MCF 10A (cell line): ENCODE results near the gene ZNF648. TPM values are rescaled to one million over a fixed set of nuclear protein-coding genes. Genes with fewer than 3 reads are reported as not detected.
"Not testable (repeated sequence)": the region's sequence is repeated elsewhere in the genome, so short reads cannot be mapped to it uniquely, and the experiment has no call there.

Experiments used
- BruUV-seq: library from RNA; stranded (reverse); fragments of 400-500 nt; replicated peaks from 2 replicates; lab custom pipeline; 2021; lab: Mats Ljungman, UMichigan
- CTCF ChIA-PET: fragments of 300-600 bp; sonication (Branson Sonifier 250); formaldehyde crosslinking; extraction: SDS; loops from one replicate; lab custom pipeline; 2021; ENCODE audit warnings: antibody characterized with exemption, inconsistent platforms; lab: Yijun Ruan, JAX
- POLR2A ChIA-PET: fragments of 300-600, 350-650 bp; sonication (Branson Sonifier 250); formaldehyde crosslinking; extraction: SDS; loops from one replicate; lab custom pipeline; 2020; ENCODE audit warnings: antibody characterized with exemption, inconsistent platforms; lab: Yijun Ruan, JAX
- DNase-seq: peaks from one replicate; pipeline ENCODE4 v3.0.0-alpha.2; 2018; ENCODE audit not compliant: unreplicated experiment
- H3K27ac Mint-ChIP-seq: one replicate; pipeline ENCODE4 v1.8.0; 2022; ENCODE audit warnings: mild to moderate bottlenecking, low read depth, mixed read lengths; ENCODE audit not compliant: unreplicated experiment
- H3K27me3 Mint-ChIP-seq: one replicate; pipeline ENCODE4 v1.8.0; 2022; ENCODE audit warnings: mixed read lengths; ENCODE audit not compliant: insufficient read depth, unreplicated experiment
- H3K36me3 Mint-ChIP-seq: one replicate; pipeline ENCODE4 v1.8.0; 2022; ENCODE audit warnings: mild to moderate bottlenecking, moderate library complexity, mixed read lengths; ENCODE audit not compliant: insufficient read depth, unreplicated experiment
- H3K4me1 Mint-ChIP-seq: one replicate; pipeline ENCODE4 v1.8.0; 2022; ENCODE audit warnings: mixed read lengths; ENCODE audit not compliant: insufficient read depth, unreplicated experiment
- H3K4me3 Mint-ChIP-seq: one replicate; pipeline ENCODE4 v1.8.0; 2022; ENCODE audit warnings: mild to moderate bottlenecking, moderate library complexity, mixed read lengths; ENCODE audit not compliant: unreplicated experiment
- H3K9me3 Mint-ChIP-seq: one replicate; pipeline ENCODE4 v1.8.0; 2022; ENCODE audit warnings: mixed read lengths; ENCODE audit not compliant: unreplicated experiment
- intact Hi-C: fragments of 100-400 bp; cut with micrococcal nuclease; formaldehyde crosslinking; loops from 2 replicates; pipeline ENCODE4 v1.14.1; 2022
- total RNA-seq: library from RNA; stranded (reverse); gene quantifications from 2 replicates; pipeline ENCODE4 v1.2.3, GENCODE V29; 2022
- TF ChIP-seq, protein P1 (sequence below): fragments of 200-600 bp; IDR thresholded peaks from one replicate; pipeline ENCODE4 v1.8.0; 2022; ENCODE audit warnings: antibody characterized with exemption, mild to moderate bottlenecking; ENCODE audit not compliant: unreplicated experiment

ZNF648 gene
- total RNA-seq, 1 experiment from 2014 or later = not detected

DNA sequence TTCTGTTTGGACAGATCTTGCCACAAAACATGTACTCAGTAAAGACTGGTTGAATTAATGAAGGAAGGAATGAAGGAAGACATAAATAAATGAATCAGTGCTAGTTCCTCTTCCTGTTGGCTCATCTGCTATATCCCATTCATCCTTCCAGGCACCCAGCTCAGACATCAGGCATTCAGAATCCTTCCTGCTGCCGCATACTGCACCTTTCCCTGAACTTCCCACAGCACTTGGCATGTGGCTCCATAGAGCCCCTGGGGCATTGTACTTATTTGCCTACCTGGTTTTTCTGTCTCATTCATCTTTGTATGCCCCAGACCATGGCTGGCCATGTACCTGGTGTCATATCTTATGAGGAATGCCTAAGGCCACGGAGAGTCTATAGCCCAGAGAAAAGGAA lies 34.4 kb upstream of the ZNF648 start:
- CTCF ChIA-PET = interaction anchor here (0.7 to 2.4 kb wide), 5 partner anchors 11 to 504 kb away, joined by 3 to 15 read pairs (median 4); no protein-coding TSS in a partner anchor
- H3K27ac Mint-ChIP-seq = no peak overlapping the region
- no peak overlapping the region for H3K4me3 Mint-ChIP-seq
- DNase-seq = no peak
- H3K27me3 Mint-ChIP-seq = no peaks in the 10 kb centered on the region
- no peaks in the 10 kb centered on the region for H3K9me3 Mint-ChIP-seq
- H3K4me1 Mint-ChIP-seq = no peaks in the 10 kb centered on the region
- POLR2A ChIA-PET = interaction anchor here (0.9 to 1.4 kb wide), 2 partner anchors 46 to 301 kb away, joined by 3 to 7 read pairs; no protein-coding TSS in a partner anchor
- BruUV-seq = no TSS peak
- TF ChIP-seq, protein P1, sequence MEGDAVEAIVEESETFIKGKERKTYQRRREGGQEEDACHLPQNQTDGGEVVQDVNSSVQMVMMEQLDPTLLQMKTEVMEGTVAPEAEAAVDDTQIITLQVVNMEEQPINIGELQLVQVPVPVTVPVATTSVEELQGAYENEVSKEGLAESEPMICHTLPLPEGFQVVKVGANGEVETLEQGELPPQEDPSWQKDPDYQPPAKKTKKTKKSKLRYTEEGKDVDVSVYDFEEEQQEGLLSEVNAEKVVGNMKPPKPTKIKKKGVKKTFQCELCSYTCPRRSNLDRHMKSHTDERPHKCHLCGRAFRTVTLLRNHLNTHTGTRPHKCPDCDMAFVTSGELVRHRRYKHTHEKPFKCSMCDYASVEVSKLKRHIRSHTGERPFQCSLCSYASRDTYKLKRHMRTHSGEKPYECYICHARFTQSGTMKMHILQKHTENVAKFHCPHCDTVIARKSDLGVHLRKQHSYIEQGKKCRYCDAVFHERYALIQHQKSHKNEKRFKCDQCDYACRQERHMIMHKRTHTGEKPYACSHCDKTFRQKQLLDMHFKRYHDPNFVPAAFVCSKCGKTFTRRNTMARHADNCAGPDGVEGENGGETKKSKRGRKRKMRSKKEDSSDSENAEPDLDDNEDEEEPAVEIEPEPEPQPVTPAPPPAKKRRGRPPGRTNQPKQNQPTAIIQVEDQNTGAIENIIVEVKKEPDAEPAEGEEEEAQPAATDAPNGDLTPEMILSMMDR = no peak
- no peaks in the 10 kb centered on the region for H3K36me3 Mint-ChIP-seq
- intact Hi-C loops = no loop called here

DNA sequence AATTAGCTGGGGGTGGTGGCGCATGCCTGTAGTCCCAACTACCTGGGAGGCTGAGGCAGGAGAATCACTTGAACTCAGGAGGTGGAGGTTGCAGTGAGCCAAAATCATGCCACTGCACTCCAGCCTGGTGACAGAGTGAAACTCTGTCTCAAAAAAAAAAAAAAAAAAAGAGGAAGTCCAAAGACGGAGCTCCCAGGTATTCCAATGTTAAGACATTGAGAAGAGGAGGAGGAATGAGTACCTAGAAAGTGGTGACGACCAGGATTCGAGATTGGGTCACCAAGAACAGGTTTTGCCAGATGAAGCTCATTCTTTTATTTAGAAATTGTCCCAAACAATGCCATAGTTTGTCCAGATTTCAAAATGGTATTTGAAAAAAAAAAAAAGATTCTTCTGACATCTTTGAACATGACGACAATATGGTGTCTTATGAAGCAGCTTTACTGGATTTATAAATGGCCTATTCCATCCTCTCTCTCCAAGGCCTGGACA lies 33.0 kb upstream of the ZNF648 start:
- intact Hi-C loops, H3K4me3 Mint-ChIP-seq, H3K9me3 Mint-ChIP-seq, H3K27ac Mint-ChIP-seq, DNase-seq, H3K36me3 Mint-ChIP-seq, H3K27me3 Mint-ChIP-seq, BruUV-seq, H3K4me1 Mint-ChIP-seq: not testable (repeated sequence)
- CTCF ChIA-PET = interaction anchor here (0.6 to 2.4 kb wide), 10 partner anchors 10 to 307 kb away, joined by 3 to 15 read pairs (median 4); no protein-coding TSS in a partner anchor
- POLR2A ChIA-PET = interaction anchor here (0.6 to 1.4 kb wide), 4 partner anchors 13 to 336 kb away, joined by 3 to 7 read pairs (median 4); no protein-coding TSS in a partner anchor

DNA sequence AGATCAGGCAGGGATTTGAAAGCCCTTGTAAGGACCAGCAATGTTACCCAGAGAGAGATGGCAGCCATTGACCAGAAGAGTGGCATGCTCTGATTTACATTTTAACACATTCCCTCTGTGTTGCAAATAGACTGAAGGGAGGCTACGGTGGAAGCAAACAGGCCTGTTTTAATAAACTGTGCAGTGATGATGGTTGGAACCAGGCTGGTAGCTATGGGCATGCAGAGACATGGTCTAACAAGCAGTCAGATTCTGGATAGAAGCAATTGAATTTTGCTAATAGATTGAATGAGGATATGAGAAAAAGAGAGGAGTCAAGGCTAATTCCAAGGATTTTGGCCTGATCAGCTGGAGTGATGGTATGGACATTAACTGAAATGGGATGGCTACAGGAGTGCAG lies 32.3 kb upstream of the ZNF648 start:
- ChIA-PET CTCF (interaction anchor here (1.8 to 2.4 kb wide), 3 partner anchors 9 to 303 kb away, joined by 14 to 15 read pairs (median 14); no protein-coding TSS in a partner anchor), POLR2A (interaction anchor here (0.6 to 1.2 kb wide), 4 partner anchors 13 to 256 kb away, joined by 3 to 5 read pairs (median 4); no protein-coding TSS in a partner anchor)
- DNase-seq = no peak
- H3K9me3 Mint-ChIP-seq = no peaks in the 10 kb centered on the region
- intact Hi-C loops = no loop called here
- no peak overlapping the region for H3K27ac Mint-ChIP-seq
- no peaks in the 10 kb centered on the region for H3K27me3 Mint-ChIP-seq
- H3K36me3 Mint-ChIP-seq = no peaks in the 10 kb centered on the region
- no TSS peak for BruUV-seq
- H3K4me3 Mint-ChIP-seq = no peak overlapping the region
- TF ChIP-seq, protein P1 = no peak
- H3K4me1 Mint-ChIP-seq = peaks cover under 1% of the 10 kb centered on the region

DNA sequence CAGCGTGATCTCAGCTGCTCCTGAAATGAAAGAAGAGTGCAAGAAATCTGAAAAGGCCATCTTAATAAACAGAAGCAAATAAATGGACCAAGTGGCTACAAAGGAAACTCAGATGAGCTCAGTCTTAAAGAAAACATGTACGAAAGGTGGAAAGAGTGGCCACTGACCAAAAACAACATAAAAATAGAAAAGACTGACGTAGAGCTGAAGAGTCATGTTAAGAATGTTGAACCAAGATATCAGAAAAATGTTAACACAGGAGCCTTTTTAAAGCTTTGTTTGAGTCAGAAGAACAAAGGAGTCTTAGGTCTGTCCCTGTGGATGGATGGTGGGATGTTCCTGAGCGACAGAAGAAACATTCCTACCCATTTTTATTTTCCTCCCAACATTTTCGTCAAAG lies 30.8 kb upstream of the ZNF648 start:
- Mint-ChIP-seq H3K36me3 (no peaks in the 10 kb centered on the region), H3K9me3 (no peaks in the 10 kb centered on the region), H3K27me3 (no peaks in the 10 kb centered on the region), H3K27ac (no peak overlapping the region), H3K4me3 (no peak overlapping the region), H3K4me1 (peaks cover 15% of the 10 kb centered on the region)
- TF ChIP-seq, protein P1 = no peak
- CTCF ChIA-PET = interaction anchor here (0.6 to 2.1 kb wide), 7 partner anchors 10 to 313 kb away, joined by 3 to 12 read pairs (median 4); no protein-coding TSS in a partner anchor
- BruUV-seq = no TSS peak
- POLR2A ChIA-PET = interaction anchor here (0.8 to 1.7 kb wide), 6 partner anchors 16 to 304 kb away, joined by 3 to 7 read pairs (median 4); partner anchors contain the start of gene GLUL
- DNase-seq = no peak
- intact Hi-C loops = no loop called here
